HG03442 (cell line): ENCODE results near the gene LRRC3C.

Experiments used
- ATAC-seq: cut with Tn5 transposase; IDR thresholded peaks from one replicate; pipeline ENCODE4 v1.9.1; 2021; ENCODE audit warnings: mild to moderate bottlenecking, moderate library complexity; ENCODE audit not compliant: unreplicated experiment

LRRC3C gene

GRCh38 chr17:39974433-39974832 lies 46.9 kb downstream of the LRRC3C start:
- ATAC-seq: no peak

- ATAC-seq: no peak
These were observed 48.3 kb downstream of the LRRC3C start for GRCh38 chr17:39975801-39976200.

- no peak for ATAC-seq
These were observed 51.6 kb downstream of the LRRC3C start for GRCh38 chr17:39979016-39979670.

- ATAC-seq: peak; percentile 9
These were observed 52.4 kb downstream of the LRRC3C start for GRCh38 chr17:39979893-39980350.

GRCh38 chr17:39980351-39981206 lies 53.0 kb downstream of the LRRC3C start, which contains the start of gene PSMD3:
Gene PSMD3 (plus strand): TSS chr17:39980807. CDS start chr17:39980971, 164 bp downstream.
- ATAC-seq: peak; percentile 90

- ATAC-seq: no peak
These were observed 53.7 kb downstream of the LRRC3C start for GRCh38 chr17:39981207-39981741.

- ATAC-seq: no peak
These were observed 54.3 kb downstream of the LRRC3C start for GRCh38 chr17:39981766-39982375.

- no peak for ATAC-seq
These were observed 60.8 kb downstream of the LRRC3C start for GRCh38 chr17:39988206-39988810.

- no peak for ATAC-seq
These were observed 66.9 kb downstream of the LRRC3C start for GRCh38 chr17:39994448-39994847.
